Measurements from ENCODE around the gene MRPS27. TPM values are rescaled to one million over a fixed set of nuclear protein-coding genes. Genes with fewer than 3 reads are reported as not detected.

The MRPS27 gene
- total RNA-seq, 1 donor from 2014 or later: 88.2 TPM

DNA sequence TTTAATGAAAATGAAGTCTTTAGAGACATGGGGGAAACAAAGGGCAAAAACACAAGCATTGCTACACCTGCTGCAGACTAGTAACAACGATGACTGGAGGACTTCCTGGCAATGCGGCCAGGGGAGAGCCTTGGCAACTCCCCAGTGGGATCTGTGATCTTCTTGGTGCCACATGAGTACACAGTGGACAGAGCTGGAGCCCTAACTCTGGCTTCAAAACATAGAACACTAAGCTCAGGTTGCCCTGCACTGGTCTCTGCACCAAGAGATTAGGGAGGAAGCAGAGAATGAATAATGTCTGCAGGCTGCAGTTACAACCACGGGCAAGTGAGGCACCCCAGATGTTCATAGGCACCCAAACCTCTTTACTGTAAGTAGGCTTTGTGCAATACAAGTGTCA is 91.1 kb downstream of the MRPS27 start:
- H3K27me3 Mint-ChIP-seq (ENCODE audit: insufficient read depth): peaks cover 14% of the 10 kb centered on the region
- H3K9me3 Mint-ChIP-seq: no peaks in the 10 kb centered on the region
- DNase-seq (ENCODE audit: low spot score): no peak
- H3K4me1 Mint-ChIP-seq (ENCODE audit: low read depth): peaks cover 14% of the 10 kb centered on the region
- H3K36me3 Mint-ChIP-seq (ENCODE audit: low read depth): peaks cover 53% of the 10 kb centered on the region
- no peak overlapping the region for H3K4me3 Mint-ChIP-seq
- H3K27ac Mint-ChIP-seq: no peak overlapping the region
- intact Hi-C loops (cut with micrococcal nuclease): no loop called here

DNA sequence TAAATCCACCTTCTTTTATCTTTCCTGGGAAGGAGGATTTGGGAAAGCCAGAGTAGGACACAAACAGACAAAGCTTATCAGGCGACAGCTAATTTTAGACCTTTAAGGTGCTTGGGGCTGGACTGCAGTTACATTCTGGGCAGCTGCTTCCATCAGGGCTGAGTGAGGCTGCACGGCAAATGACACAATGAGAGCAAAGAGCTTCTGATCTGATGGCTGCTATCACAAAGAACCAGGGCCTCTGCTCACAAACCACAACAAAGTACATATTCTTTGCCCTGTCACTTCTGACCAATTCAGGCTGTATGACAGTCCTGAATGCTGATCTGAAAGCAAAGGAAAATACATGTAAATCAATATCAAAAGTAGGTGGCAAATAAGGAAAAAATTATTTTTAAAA is 93.1 kb downstream of the MRPS27 start:
- Mint-ChIP-seq H3K36me3 (ENCODE audit: low read depth) (peaks cover 63% of the 10 kb centered on the region), H3K4me3 (no peak overlapping the region), H3K9me3 (no peaks in the 10 kb centered on the region), H3K27me3 (ENCODE audit: insufficient read depth) (peaks cover 10% of the 10 kb centered on the region), H3K4me1 (ENCODE audit: low read depth) (peaks cover under 1% of the 10 kb centered on the region), H3K27ac (no peak overlapping the region)
- DNase-seq (ENCODE audit: low spot score): no peak
- intact Hi-C loops (cut with micrococcal nuclease): no loop called here

DNA sequence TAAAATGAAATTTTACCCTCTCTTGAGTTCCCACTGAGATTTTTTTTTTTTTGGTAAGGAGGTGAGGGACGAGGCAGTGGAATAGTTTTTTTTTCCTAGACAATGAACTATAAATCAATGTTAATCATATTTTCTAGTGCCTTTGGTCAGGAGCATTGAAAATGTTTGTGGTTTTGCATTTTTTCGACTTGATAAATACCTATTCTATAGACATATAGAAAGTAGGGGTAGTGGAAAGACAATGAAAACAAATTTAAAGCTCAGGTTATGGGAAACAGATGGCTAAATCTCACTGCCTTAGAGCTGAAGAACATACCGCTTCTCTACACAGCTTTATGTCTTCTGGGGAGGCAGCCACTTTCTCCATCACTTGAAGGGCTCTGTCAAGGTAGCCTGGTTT is 94.3 kb downstream of the MRPS27 start:
- no peak overlapping the region for H3K4me3 Mint-ChIP-seq
- H3K4me1 Mint-ChIP-seq (ENCODE audit: low read depth): no peaks in the 10 kb centered on the region
- peaks cover 61% of the 10 kb centered on the region for H3K36me3 Mint-ChIP-seq (ENCODE audit: low read depth)
- peaks cover 8% of the 10 kb centered on the region for H3K27me3 Mint-ChIP-seq (ENCODE audit: insufficient read depth)
- intact Hi-C loops (cut with micrococcal nuclease): no loop called here
- DNase-seq (ENCODE audit: low spot score): no peak
- no peak overlapping the region for H3K27ac Mint-ChIP-seq
- H3K9me3 Mint-ChIP-seq: no peaks in the 10 kb centered on the region

DNA sequence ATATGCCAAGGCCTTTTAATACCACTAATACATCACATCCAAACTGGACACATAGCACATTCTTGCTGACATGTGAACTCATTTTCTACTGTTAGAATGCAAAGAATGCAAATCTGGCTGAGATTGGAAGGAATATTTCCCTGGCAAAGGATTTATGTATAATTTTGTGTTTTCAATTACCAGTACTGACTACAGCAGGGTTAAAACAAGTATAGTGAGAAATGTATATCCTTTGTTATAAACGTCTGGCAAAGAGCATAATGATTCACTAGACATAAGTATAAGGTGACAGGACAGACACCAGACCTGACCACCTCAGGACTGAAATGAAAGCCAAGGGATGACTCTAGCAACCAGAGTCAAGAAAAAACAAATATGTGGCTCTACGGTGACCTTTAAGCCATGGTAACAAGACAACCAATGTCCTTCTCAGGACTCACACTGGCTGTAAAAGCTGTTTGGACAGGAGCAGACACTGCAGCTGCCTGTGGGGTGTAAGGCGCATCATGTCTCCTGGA is 95.0 kb downstream of the MRPS27 start:
- intact Hi-C loops (cut with micrococcal nuclease): no loop called here
- H3K4me1 Mint-ChIP-seq (ENCODE audit: low read depth): no peaks in the 10 kb centered on the region
- H3K36me3 Mint-ChIP-seq (ENCODE audit: low read depth): peaks cover 55% of the 10 kb centered on the region
- H3K27ac Mint-ChIP-seq: no peak overlapping the region
- H3K27me3 Mint-ChIP-seq (ENCODE audit: insufficient read depth): peaks cover 3% of the 10 kb centered on the region
- H3K9me3 Mint-ChIP-seq: no peaks in the 10 kb centered on the region
- no peak for DNase-seq (ENCODE audit: low spot score)
- no peak overlapping the region for H3K4me3 Mint-ChIP-seq

DNA sequence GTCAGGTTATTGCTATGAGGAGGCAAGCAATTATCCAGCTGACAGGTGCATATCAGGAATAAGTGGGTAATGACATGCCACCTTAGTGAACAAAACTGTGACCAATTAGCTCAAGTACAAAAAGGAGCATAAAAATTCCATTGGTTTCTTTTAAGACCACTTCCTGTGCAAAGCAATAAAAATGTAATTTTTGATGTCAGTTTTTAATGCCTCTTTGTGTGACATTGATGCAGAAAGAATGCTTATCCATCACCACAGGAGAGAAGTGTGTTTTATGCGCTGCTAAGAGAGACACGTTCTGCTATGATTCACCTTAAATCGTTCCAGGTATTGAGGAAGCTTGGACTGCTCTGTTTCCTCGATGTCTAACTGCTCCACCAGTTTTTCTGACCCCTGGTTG is 96.7 kb downstream of the MRPS27 start:
- Mint-ChIP-seq H3K36me3 (ENCODE audit: low read depth) (peaks cover 68% of the 10 kb centered on the region), H3K9me3 (no peaks in the 10 kb centered on the region), H3K27me3 (ENCODE audit: insufficient read depth) (peaks cover 4% of the 10 kb centered on the region), H3K4me1 (ENCODE audit: low read depth) (no peaks in the 10 kb centered on the region), H3K27ac (no peak overlapping the region), H3K4me3 (no peak overlapping the region)
- intact Hi-C loops (cut with micrococcal nuclease): no loop called here
- no peak for DNase-seq (ENCODE audit: low spot score)

DNA sequence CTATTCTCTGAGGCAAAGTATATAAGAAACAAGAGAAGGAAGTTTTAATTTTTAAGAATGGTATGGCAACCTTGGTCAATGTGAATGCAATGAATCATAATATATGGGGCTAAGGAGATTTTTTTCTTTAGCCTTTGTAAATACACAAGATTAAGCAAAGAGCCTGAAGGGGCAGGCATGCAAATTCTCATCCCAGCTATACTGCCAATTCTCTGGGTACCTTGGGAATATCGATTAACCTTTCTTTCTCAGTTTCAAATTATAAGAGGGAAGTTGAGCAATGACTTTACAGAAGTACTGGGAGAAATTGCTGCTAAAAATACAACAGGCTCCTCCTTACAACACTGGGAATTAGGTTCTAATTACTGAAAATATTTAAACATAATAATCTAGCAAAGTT is 97.5 kb downstream of the MRPS27 start:
- DNase-seq (ENCODE audit: low spot score): no peak
- no peak overlapping the region for H3K4me3 Mint-ChIP-seq
- no peak overlapping the region for H3K27ac Mint-ChIP-seq
- H3K4me1 Mint-ChIP-seq (ENCODE audit: low read depth): no peaks in the 10 kb centered on the region
- intact Hi-C loops (cut with micrococcal nuclease): no loop called here
- H3K27me3 Mint-ChIP-seq (ENCODE audit: insufficient read depth): peaks cover 1% of the 10 kb centered on the region
- no peaks in the 10 kb centered on the region for H3K9me3 Mint-ChIP-seq
- H3K36me3 Mint-ChIP-seq (ENCODE audit: low read depth): peaks cover 69% of the 10 kb centered on the region

DNA sequence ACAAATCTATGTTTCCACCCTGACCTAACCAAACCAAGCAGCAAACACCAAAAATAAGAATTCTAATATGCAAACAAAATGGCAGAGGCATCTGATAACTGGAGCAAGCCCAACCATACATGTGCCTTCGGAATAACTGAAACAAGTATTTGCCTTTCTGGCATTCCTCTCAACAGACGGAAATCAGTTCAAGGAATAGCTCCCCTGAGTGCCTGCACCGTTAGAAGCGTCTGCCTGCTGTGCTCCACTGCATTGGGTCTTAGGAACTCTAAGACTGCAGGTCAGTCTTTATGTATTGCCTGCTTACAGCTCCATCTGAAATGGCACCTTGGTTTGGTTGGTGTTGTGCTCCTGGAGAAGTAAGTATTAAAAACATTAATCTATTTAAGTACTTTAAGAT is 98.5 kb downstream of the MRPS27 start:
- no peaks in the 10 kb centered on the region for H3K4me1 Mint-ChIP-seq (ENCODE audit: low read depth)
- no peak overlapping the region for H3K27ac Mint-ChIP-seq
- H3K9me3 Mint-ChIP-seq: no peaks in the 10 kb centered on the region
- H3K27me3 Mint-ChIP-seq (ENCODE audit: insufficient read depth): peaks cover 1% of the 10 kb centered on the region
- intact Hi-C loops (cut with micrococcal nuclease): no loop called here
- H3K36me3 Mint-ChIP-seq (ENCODE audit: low read depth): peaks cover 65% of the 10 kb centered on the region
- H3K4me3 Mint-ChIP-seq: no peak overlapping the region
- no peak for DNase-seq (ENCODE audit: low spot score)

DNA sequence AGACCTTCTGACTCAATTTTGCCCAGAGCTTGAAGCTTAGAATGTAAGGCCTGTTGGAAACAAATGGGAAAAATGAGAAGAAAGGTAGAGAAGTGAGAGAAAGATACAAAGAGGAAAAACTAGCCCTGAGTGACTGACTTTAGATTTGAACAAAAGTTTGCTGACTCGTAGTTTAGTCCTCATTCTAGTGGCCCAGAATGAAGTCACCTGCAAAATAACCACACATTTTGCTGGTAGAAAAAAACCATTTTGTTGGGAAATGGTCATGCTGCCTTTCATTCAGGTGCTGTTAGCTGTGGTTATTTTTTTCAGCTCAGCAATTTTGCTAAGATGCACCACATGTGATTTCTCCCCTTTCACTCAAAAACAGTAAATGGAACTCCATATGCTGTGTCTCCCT is 98.9 kb downstream of the MRPS27 start:
- H3K9me3 Mint-ChIP-seq: no peaks in the 10 kb centered on the region
- intact Hi-C loops (cut with micrococcal nuclease): no loop called here
- H3K27ac Mint-ChIP-seq: no peak overlapping the region
- peaks cover 1% of the 10 kb centered on the region for H3K27me3 Mint-ChIP-seq (ENCODE audit: insufficient read depth)
- no peak for DNase-seq (ENCODE audit: low spot score)
- peaks cover 62% of the 10 kb centered on the region for H3K36me3 Mint-ChIP-seq (ENCODE audit: low read depth)
- H3K4me3 Mint-ChIP-seq: no peak overlapping the region
- H3K4me1 Mint-ChIP-seq (ENCODE audit: low read depth): no peaks in the 10 kb centered on the region

DNA sequence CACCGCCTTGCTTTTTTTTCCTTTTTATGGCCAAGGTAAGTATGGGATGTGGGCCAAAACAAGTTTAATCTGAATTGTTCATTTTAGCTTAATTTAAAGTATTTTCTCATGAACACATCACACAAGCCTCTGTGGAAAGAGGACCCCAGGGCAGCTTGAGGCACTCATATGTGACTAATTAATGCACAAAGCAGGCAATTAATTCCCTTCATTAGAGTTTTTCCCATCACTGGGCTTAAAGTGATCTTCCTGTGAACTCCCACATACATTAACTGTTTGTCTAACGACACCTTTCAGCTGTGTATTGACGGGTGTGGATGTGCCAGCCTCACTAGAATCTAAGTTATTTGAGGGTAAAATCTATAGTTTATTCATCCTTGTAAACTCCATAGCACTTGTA is 103.3 kb downstream of the MRPS27 start:
- H3K4me3 Mint-ChIP-seq: no peak overlapping the region
- H3K27ac Mint-ChIP-seq: no peak overlapping the region
- H3K36me3 Mint-ChIP-seq (ENCODE audit: low read depth): peaks cover 33% of the 10 kb centered on the region
- peaks cover 4% of the 10 kb centered on the region for H3K27me3 Mint-ChIP-seq (ENCODE audit: insufficient read depth)
- DNase-seq (ENCODE audit: low spot score): no peak
- H3K9me3 Mint-ChIP-seq: no peaks in the 10 kb centered on the region
- H3K4me1 Mint-ChIP-seq (ENCODE audit: low read depth): no peaks in the 10 kb centered on the region
- intact Hi-C loops (cut with micrococcal nuclease): no loop called here

DNA sequence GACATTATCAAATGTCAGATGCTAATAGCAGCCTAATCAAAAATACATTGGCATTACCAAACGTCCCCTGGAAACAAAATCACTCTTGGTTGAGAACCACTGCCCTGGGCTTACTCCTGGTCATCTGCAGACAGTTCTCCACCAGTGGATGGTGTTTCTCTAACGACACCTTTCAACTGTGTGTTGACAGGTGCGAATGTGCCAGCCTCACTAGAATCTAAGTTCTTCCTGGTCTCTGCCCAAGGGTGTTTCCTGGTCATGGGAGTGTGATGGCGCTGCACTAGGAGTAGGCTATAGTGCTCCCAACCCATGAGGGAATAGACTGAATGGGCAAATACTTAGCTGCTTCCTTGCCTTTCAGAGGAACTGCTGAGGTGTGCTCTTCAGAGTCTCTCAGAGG is 105.9 kb downstream of the MRPS27 start:
- no peaks in the 10 kb centered on the region for H3K9me3 Mint-ChIP-seq
- peaks cover 4% of the 10 kb centered on the region for H3K27me3 Mint-ChIP-seq (ENCODE audit: insufficient read depth)
- H3K4me3 Mint-ChIP-seq: no peak overlapping the region

DNA sequence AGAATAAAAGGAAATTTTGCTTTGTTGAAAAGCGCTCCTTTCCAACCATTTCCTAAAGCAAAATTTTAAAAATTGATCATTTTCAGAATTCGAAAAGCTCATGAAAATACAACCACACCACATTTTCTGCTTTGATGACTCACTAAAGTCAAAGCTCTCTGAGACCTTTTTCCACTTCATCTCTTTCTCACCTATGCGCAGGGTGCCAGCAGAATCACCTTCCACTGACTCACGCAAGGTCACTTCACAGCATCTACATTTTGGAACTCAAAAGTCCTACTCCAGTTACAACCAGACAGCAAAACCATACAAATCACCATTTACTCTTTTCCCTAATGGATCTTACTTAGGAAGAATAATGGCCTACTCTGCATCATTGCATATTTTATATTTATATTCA is 106.6 kb downstream of the MRPS27 start:
- intact Hi-C loops (cut with micrococcal nuclease): no loop called here
- no peaks in the 10 kb centered on the region for H3K4me1 Mint-ChIP-seq (ENCODE audit: low read depth)
- H3K27ac Mint-ChIP-seq: no peak overlapping the region
- DNase-seq (ENCODE audit: low spot score): no peak
- H3K27me3 Mint-ChIP-seq (ENCODE audit: insufficient read depth): peaks cover 2% of the 10 kb centered on the region
- H3K4me3 Mint-ChIP-seq: no peak overlapping the region
- H3K9me3 Mint-ChIP-seq: no peaks in the 10 kb centered on the region
- peaks cover 13% of the 10 kb centered on the region for H3K36me3 Mint-ChIP-seq (ENCODE audit: low read depth)

More for the DNA sequence above, 105.9 kb downstream of the MRPS27 start:
- intact Hi-C loops (cut with micrococcal nuclease): no loop called here
- no peak for DNase-seq (ENCODE audit: low spot score)
- Mint-ChIP-seq H3K27ac (no peak overlapping the region), H3K36me3 (ENCODE audit: low read depth) (peaks cover 20% of the 10 kb centered on the region), H3K4me1 (ENCODE audit: low read depth) (no peaks in the 10 kb centered on the region)

DNA sequence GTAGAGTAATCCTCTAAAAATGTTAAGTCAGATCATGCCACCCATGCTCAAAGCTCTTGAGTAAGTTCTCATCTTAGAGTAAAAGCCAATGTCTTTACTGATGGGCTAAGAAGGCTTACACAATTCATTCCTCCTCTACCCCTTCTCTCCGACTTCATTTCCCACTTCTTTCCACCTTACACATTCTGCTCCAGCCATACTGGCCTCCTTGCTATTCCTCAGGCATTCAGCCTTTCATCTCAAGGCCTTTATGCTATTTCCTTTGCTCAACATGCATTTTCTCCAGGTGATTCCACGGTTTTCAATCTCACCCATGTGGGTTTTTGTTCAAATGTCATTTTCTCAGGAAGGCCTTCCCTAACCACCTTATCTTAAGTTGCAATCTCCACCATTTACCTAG is 107.9 kb downstream of the MRPS27 start:
- H3K4me1 Mint-ChIP-seq (ENCODE audit: low read depth): no peaks in the 10 kb centered on the region
- peaks cover 6% of the 10 kb centered on the region for H3K27me3 Mint-ChIP-seq (ENCODE audit: insufficient read depth)
- peaks cover 3% of the 10 kb centered on the region for H3K36me3 Mint-ChIP-seq (ENCODE audit: low read depth)
- intact Hi-C loops (cut with micrococcal nuclease): no loop called here
- H3K27ac Mint-ChIP-seq: no peak overlapping the region
- no peak for DNase-seq (ENCODE audit: low spot score)
- H3K4me3 Mint-ChIP-seq: no peak overlapping the region
- H3K9me3 Mint-ChIP-seq: no peaks in the 10 kb centered on the region

DNA sequence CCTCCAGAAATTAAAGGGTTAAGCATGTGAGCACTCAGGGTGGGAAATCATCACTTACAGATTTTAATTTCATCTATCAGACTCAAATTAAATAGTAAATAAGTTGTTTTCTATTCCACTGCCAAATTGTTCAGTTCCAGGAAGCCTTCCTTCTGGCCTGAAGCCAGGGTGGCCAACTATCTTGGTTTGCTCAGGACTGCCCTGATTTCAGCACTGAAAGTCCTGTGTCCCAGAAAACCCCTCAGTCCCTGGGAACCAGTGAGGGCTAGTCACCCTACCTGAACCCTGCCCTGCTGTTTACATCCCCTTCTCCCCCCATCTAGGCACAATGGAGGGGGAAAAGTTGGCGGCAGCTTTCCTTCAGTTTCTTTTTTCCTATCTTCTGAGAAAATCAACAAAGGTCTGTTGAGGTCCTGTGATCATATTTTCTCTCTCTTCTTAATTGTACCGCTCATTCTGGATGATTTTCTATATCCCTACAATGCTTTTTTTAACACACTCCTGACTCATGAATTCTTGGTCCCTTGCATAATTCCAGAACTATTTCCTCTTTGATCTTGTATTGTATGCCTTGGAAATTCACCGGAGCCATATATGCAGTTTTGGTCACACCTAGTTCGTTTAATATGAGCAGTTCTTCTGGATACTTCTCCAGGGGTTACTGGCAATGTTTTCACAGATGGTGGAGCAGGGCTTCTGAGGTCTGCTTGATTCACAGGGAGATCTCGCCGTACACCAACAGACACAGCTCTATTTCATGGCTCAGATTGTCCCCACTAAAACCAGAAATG is 109.0 kb downstream of the MRPS27 start:
- Mint-ChIP-seq H3K4me3 (no peak overlapping the region), H3K27me3 (ENCODE audit: insufficient read depth) (peaks cover 6% of the 10 kb centered on the region), H3K27ac (no peak overlapping the region), H3K36me3 (ENCODE audit: low read depth) (peaks cover 2% of the 10 kb centered on the region), H3K4me1 (ENCODE audit: low read depth) (no peaks in the 10 kb centered on the region), H3K9me3 (no peaks in the 10 kb centered on the region)
- intact Hi-C loops (cut with micrococcal nuclease): no loop called here
- DNase-seq (ENCODE audit: low spot score): no peak

Measured in activated T-helper 1 cell treated with anti-CD3 and anti-CD28 coated beads, Interleukin-12 subunit alpha, Interleukin-12 subunit beta, Interleukin-2, Interleukin-4 antibody, amounts not matched to agents 30 ng/mL and 10 ng/mL and 1 ng/mL, durations not matched to agents 14 hours and 24 hours and 36 hours (primary cell).